ENCODE data around the gene PGGHG. TPM values are rescaled to one million over a fixed set of nuclear protein-coding genes. Genes with fewer than 3 reads are reported as not detected.
A peak's percentile ranks its signal among the peaks of the same experiment; 100 is the strongest.
"Not testable (repeated sequence)": the region's sequence is repeated elsewhere in the genome, so short reads cannot be mapped to it uniquely, and the experiment has no call there.

PGGHG gene
- total RNA-seq, 1 experiment from 2014 or later, result 8.5 TPM

DNA sequence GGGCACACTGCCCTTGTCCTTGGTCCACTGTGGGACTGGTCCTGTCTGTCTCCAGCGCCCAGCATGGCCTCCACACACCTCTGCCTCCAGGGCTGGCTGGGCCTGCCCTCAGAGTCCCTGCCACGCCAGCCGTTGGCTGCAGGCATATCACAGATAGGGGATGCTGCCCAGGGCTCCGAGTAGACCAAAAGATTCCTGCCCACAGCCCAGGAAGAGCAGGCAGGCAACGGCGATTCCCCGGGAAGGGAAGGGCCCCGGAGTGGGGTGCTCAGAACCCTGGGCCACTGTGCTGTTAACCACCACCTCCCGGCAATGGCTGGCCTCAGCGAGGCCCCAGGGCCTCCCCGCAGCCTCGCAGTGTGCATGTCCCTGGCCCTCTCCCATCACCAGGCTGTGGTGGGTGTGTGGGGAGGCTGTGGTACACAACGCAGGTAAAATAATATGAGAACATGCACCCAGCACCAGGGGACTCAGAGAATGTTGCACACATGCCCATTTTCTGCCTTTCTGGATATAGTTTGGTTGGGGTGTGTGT lies 8.2 kb downstream of the PGGHG start:
- H3K27me3 ChIP-seq, result no peaks in the 10 kb centered on the region
- no peak overlapping the region for H3K27ac ChIP-seq
- H3K36me3 ChIP-seq, result no peaks in the 10 kb centered on the region
- H3K4me1 ChIP-seq, result peaks cover 14% of the 10 kb centered on the region; the same call in 1 of the 2 replicates
- no peaks in the 10 kb centered on the region for H3K9me3 ChIP-seq (replicated peaks)
- DNase-seq, result no peak
- no peak overlapping the region for H3K4me3 ChIP-seq

DNA sequence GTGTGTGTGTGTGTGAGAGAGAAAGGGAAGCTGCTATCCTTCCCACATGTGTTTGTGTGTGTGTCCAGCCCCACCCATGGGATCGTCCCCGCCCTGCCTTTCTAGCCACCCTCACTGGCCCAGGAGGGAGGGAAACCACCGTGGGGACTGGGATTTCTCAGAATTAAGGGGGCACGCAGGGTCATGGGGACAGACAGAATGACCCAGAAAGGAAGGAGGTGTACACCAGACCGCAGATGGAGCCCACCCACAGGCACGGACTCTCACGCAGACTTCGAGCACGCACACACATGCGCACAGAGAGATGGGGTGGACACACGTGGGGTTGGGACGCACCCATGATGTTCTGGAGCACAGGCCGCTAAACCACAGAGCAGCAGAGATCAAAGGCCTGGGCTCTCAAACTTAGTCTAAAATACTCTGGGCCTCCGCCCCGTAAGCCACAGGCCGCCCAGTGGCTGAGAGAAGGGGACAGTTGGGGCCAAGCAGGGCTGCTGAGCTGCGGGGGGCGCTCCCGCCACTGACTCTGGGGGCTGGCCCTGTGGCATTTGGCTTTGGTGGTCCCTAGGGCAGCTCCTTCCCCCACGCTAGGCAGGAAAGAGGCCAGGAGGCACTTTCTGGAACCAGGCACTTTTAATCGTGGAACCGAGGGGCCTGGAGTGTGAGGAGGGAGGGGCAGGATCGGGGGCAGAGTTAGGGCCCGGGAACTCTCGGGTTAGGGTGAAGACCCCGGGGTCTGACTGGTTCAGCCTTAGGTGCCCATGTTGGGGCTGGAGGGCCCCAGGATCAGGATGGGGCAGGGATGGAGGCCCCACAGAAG lies 8.9 kb downstream of the PGGHG start:
- H3K36me3 ChIP-seq, result no peaks in the 10 kb centered on the region
- H3K27ac ChIP-seq, result no peak overlapping the region
- H3K9me3 ChIP-seq (replicated peaks), result no peaks in the 10 kb centered on the region
- DNase-seq, result peak; percentile 40 to 45
- H3K4me1 ChIP-seq, result peaks cover 14% of the 10 kb centered on the region; the same call in 1 of the 2 replicates
- H3K27me3 ChIP-seq, result no peaks in the 10 kb centered on the region
- H3K4me3 ChIP-seq, result no peak overlapping the region

DNA sequence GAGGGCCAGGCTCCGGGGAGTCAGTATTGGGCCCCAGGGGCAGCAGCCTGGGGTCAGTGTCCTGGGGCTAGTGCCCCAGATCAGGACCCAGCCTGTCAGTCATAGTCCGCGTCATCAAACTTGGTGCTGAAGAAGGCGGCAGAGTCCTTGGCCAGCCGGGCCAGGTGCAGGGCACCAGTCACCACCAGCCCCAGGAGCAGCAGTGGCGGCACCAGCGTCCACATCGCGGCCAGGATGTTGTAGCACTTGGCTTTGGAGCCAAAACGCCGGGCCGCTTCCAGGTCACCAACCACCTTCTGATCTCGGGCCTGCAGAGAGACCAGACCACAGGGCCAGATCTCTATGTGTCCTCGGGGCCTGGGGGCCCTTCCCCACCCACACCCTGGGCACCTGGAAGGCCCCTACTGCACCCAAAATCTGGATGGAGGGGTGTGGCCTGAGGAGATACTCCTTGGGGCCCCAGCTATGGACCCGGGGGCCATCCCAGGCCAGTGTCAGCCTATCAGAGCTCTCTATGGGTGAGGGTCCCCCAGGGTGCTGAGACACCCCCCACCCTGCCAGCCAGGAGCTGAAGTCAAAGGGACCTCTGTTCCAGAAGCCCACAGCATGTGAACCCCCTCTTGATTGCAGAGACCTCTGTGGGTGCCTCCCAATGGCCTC lies 9.6 kb downstream of the PGGHG start:
- DNase-seq, result no peak
- no peaks in the 10 kb centered on the region for H3K9me3 ChIP-seq (replicated peaks)
- H3K4me1 ChIP-seq, result peaks cover 14% of the 10 kb centered on the region; the same call in 1 of the 2 replicates
- no peaks in the 10 kb centered on the region for H3K36me3 ChIP-seq
- H3K27me3 ChIP-seq, result no peaks in the 10 kb centered on the region
- no peak overlapping the region for H3K4me3 ChIP-seq
- H3K27ac ChIP-seq, result no peak overlapping the region

DNA sequence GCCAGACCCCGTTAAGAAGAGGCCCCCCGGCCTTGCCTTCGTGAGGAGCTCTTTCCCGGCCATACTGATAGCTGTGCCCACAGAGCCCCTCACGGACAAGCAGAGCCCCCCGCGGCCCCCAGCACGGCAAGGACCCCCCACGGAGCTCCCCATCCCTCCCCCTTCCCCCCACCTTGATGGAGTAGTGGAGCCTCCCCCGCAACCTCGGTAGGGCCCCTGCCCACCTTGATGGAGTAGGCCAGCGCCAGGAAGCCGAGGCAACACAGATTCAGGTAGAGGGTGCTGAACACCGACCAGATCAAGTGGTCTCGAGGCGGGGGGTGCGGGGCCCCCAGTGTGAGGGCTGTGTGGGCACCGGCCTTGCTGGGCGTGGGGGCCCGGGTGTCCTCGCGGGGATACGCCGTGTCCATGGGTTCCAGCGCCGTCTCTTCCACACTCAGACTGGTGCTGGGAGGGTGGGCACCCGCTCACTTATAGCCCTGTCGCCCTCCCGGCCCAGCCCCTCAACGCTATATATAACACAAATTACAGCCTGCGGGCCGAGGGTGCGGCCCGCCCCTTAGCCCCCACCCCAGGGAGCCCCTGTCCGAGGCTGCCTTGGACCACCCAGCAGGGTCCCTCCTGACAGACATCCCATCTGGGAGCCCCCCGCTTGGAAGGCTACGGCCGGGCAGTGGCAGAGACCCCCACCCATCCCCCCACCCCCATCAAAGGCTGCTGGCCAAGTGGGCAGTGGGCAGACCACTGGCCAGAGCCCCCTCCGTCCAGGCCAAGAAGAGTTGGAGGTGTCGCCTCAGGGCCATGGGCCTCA lies 10.4 kb downstream of the PGGHG start, which contains the start of gene IFITM5:
Gene IFITM5 (minus strand): TSS at position 446 of the 811 bp plus-strand sequence. CDS start 36 bp downstream, at position 410.
- H3K4me1 ChIP-seq, result peaks cover 14% of the 10 kb centered on the region; the same call in 1 of the 2 replicates
- H3K27ac ChIP-seq, result no peak within 1 kb of the TSS
- H3K36me3 ChIP-seq, result no peaks in the 10 kb centered on the region
- no peaks in the 10 kb centered on the region for H3K27me3 ChIP-seq
- DNase-seq, result no peak
- no peaks in the 10 kb centered on the region for H3K9me3 ChIP-seq (replicated peaks)
- no peak within 1 kb of the TSS for H3K4me3 ChIP-seq

DNA sequence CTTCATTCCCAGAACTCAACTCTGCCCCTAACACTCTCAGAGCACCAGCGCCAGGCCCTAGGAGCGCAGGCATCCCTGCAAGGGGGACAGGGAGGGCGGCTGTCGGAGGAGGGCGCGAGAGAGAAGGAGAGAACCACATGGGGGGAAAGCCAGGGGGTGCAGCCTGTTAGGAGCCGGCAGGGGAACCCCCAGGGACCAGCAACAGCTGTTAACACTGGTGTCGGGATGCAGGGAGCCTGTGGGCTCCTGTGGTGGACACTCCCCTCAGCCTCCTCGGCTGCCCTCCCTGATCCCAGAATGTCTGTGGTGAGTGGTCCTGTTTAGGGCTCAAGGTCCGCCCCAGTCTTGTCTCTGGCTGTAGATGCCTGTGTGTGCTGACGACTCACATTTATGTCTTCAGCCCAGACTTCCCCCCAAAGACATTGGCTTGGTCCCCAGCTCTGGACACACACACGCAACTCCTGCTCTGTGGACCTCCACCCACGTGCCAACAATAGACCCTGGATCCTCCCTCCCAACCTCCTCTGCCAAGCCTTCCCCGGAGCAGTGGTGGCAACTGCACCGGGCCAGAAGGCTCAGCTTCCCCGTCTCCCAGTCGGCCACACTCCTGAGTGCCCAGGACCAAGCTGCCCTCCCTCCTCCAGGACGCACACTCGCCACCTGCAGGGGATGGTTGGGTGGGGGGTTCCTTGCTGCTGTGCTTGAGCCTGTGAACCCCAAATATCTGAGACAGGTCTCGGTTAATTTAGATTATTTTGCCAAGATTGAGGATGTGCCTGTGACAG lies 11.2 kb downstream of the PGGHG start:
- Histone ChIP-seq H3K9me3 (replicated peaks) (no peaks in the 10 kb centered on the region), H3K4me3 (no peak overlapping the region), H3K36me3 (no peaks in the 10 kb centered on the region), H3K27ac (no peak overlapping the region), H3K4me1 (peaks cover 14% of the 10 kb centered on the region; the same call in 1 of the 2 replicates), H3K27me3 (no peaks in the 10 kb centered on the region)
- DNase-seq, result peak; percentile 87 to 88

DNA sequence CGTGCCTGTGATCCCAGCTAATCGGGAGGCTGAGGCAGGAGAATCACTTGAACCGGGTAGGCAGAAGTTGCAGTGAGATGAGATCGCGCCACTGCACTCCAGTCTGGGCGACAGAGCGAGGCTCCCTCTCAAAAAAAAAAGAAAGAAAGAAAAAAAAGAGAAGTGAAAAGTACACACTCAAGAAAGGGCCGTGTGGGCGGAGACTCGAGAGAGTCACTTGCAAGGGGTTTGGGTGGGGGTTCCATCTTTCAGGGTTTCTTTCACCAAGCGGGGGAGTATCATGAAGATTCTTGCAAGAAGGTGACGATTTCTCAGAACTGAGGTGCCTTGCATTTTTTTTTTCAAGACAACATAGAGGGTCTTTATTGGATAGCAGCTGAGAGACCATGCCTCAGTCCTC lies 14.4 kb downstream of the PGGHG start:
- Histone ChIP-seq H3K27ac (no peak overlapping the region), H3K4me3 (no peak overlapping the region), H3K9me3 (replicated peaks) (no peaks in the 10 kb centered on the region), H3K27me3 (no peaks in the 10 kb centered on the region), H3K36me3 (no peaks in the 10 kb centered on the region), H3K4me1 (peaks cover 15% of the 10 kb centered on the region)
- DNase-seq, result no peak

DNA sequence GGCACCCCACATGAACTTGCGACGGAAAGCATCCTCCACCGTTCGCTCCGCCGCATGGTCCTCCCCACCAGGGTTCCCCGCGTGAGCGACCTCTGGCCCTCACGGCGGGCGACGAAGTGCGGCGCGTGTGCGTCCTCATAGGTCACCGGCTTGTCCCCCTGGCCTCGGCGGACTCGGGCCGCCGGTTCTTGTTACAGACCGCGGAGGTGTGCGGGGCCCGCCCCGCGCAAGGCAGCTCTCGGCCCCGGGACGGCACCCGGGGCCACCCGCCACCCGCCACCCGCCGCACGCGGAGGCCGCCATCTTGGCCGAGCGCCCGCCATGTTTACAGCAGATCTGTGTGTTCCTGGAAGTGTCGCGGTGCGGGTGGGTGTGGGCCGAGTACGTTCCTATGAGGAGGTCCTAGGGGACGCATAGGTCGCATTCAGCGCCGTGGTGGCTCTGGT lies 15.2 kb downstream of the PGGHG start:
- Histone ChIP-seq H3K27ac (no peak overlapping the region), H3K4me3 (no peak overlapping the region), H3K4me1 (peaks cover 15% of the 10 kb centered on the region), H3K9me3 (replicated peaks) (no peaks in the 10 kb centered on the region), H3K36me3 (no peaks in the 10 kb centered on the region), H3K27me3 (no peaks in the 10 kb centered on the region)
- no peak for DNase-seq

DNA sequence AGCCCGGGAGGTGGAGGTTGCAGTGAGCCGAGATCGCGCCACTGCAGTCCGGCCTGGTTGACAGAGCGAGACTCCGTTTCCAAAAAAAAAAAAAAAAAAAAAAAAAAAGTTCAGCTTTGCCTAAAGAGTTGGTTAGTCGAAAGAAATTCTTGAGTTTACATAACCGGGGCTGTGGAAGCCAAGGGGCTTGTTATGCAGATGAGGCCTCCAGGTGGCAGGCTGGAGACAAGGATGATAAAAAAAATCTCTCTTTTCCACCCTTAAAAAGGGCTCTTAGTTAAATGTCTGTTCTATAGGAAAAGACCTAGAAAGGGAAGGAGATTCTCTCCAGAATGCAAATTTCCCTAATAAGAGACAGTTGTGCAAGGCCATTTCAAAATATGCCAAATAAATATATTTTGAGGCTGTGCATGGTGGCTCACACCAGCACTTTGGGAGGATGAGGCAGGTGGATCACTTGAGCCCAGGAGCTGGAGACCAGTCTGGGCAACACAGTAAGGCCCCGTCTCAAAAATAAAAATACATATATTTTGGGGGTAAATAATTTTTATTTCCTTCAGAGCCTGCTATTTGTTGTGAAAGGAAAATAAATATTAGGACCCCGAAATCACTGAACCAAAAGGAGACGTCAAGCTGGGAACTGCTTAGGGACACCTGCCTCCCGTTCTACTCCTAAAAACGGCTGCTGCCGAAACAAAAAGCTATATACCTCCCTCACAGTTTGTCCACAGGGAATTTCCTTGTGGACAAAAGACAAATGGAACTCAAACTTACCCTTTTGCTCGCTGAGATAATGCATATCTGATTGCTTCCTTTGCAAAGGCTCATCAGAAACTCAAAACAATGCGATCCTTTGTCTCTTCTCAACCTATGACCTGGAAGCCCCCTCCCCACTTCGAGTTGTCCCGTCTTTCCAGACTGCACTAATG lies 16.3 kb downstream of the PGGHG start:
- no peaks in the 10 kb centered on the region for H3K27me3 ChIP-seq
- no peaks in the 10 kb centered on the region for H3K36me3 ChIP-seq
- H3K9me3 ChIP-seq (replicated peaks), result no peaks in the 10 kb centered on the region
- H3K4me3 ChIP-seq, result no peak overlapping the region
- DNase-seq, result peak in 1 of 2 experiments; percentile 63
- no peak overlapping the region for H3K27ac ChIP-seq
- peaks cover 13% of the 10 kb centered on the region for H3K4me1 ChIP-seq

DNA sequence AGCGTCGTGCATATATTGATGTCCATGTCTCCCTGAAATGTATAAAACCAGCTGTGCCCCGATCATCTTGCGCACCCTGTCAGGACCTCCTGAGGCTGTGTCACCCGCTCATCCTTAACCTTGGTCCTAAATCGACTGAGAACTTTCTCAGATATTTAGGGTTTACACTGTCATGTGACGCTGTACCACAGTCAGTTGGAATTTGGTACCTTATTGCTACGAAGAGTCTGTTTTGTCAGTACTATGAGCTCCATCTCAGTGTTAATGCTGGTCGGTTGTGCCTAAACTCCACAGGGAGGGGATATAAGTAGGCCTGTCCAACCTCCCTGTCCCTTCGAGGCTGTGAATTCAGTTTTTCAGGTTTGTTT lies 16.9 kb downstream of the PGGHG start:
- DNase-seq, result no peak
- H3K4me3 ChIP-seq, result no peak overlapping the region
- peaks cover 10% of the 10 kb centered on the region for H3K4me1 ChIP-seq
- no peak overlapping the region for H3K27ac ChIP-seq
- no peaks in the 10 kb centered on the region for H3K9me3 ChIP-seq (replicated peaks)
- no peaks in the 10 kb centered on the region for H3K27me3 ChIP-seq
- H3K36me3 ChIP-seq, result no peaks in the 10 kb centered on the region

DNA sequence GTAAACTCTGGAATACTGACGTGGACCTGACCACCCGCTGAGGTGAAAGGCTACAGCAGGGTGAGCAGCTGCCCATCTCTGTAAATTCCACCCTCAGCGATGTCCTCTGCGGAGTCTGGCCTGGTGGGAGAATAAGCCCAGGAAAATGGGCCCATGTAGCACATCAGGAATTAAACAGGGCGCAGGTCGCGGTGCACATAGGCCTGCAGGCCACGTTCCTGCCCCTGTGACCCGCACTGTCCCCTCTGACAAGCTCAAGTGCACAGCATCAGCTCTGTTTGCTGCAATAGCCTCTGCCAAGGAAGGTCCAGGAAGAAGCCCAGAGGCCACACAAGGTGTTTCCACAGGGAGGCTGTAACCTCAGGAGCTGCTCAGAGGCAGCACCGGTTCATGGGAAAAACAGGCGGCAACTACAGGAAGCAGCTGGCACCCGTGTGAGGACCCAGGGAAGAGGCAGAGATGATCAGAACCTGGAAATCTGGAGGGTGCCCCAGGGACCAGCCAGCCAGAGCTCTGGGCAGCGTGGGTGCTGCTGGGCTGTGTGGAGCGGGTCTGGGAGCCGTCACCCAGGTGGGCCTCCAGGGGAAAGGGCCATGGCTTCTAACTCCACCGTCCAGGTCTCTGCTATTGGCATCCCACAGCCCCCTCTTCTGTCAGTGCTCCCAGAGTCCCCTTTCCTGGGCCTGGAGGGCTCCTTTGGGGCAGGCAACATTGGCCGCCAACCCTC lies 17.9 kb downstream of the PGGHG start:
- no peak overlapping the region for H3K27ac ChIP-seq

DNA sequence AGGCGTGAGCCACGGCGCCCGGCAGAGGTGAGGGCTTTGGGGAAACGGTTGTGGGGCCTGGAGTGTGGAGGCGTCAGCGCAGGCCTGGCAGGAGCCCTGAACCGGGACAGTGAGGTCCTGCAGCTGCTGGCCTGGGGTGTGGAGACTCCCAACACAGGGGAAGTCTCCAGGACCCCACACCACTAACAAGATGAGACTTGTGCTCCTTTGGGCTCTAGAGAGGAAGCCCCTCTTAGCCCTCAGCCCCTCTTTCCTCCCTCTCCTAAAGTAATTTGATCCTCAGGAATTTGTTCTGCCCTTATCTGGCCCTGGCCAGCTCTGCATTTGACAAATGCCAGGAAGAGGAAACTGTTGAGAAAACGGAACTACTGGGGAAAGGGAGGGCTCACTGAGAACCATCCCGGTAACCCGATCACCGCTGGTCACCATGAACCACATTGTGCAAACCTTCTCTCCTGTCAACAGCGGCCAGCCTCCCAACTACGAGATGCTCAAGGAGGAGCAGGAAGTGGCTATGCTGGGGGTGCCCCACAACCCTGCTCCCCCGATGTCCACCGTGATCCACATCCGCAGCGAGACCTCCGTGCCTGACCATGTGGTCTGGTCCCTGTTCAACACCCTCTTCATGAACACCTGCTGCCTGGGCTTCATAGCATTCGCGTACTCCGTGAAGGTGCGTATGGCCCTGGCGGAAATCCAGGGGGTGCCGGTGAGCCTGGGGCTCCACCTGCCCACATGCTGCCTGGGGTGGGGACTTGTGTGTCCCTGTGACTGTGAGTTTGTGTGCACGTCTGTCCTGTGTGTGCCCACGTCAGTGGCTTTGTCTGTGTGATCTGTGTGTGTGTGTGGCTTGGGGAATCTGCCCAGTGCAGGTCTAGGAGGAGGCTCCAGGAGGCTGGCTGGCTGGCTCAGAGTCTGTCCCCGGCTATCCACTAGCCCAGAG lies 19.1 kb downstream of the PGGHG start, which contains the start of gene IFITM2:
Gene IFITM2 (plus strand): TSS at position 51 of the 943 bp plus-strand sequence. CDS start 377 bp downstream, at position 428.
- peak; percentile 72 to 86 for DNase-seq
- H3K4me3 ChIP-seq, result peak within 1 kb of the TSS; percentile 59
- peak within 1 kb of the TSS; percentile 63; the same call in 1 of the 2 replicates for H3K27ac ChIP-seq
- H3K9me3 ChIP-seq (replicated peaks); H3K36me3 ChIP-seq; H3K27me3 ChIP-seq: not testable (repeated sequence)
- peaks cover 10% of the 10 kb centered on the region for H3K4me1 ChIP-seq

More for the DNA sequence above, 17.9 kb downstream of the PGGHG start:
- H3K4me1 ChIP-seq, result peaks cover 10% of the 10 kb centered on the region
- H3K27me3 ChIP-seq, result no peaks in the 10 kb centered on the region
- DNase-seq, result no peak
- no peak overlapping the region for H3K4me3 ChIP-seq
- no peaks in the 10 kb centered on the region for H3K9me3 ChIP-seq (replicated peaks)
- no peaks in the 10 kb centered on the region for H3K36me3 ChIP-seq

All from SJCRH30 (cell line).